Peyer's patch (tissue), 4 donors: ENCODE measurements around the gene SOD1. TPM values are rescaled to one million over a fixed set of nuclear protein-coding genes. Genes with fewer than 3 reads are reported as not detected.

Experiments
- DNase-seq, 3 donors: peaks; one replicate each; pipeline ENCODE4 v3.0.0-alpha.2; 2017 to 2019
- H3K27ac ChIP-seq, 4 donors: fragments of 200-600 bp; sonication (generic); one replicate each; pipeline ENCODE4 v1.5.1; 2016 to 2019
- H3K27me3 ChIP-seq, 2 donors: fragments of 200-600 bp; sonication (generic); one replicate each; pipeline ENCODE4 v1.5.1; 2019
- H3K36me3 ChIP-seq, 3 donors: fragments of 200-600 bp; sonication (generic); one replicate each; pipeline ENCODE4 v1.5.1; 2016 to 2019
- H3K4me1 ChIP-seq, 4 donors: fragments of 200-600 bp; sonication (generic); one replicate each; pipeline ENCODE4 v1.5.1; 2016 to 2019
- H3K4me3 ChIP-seq, 4 donors: fragments of 200-600 bp; sonication (generic); 1 replicate in 3 of 4; 2 replicates in 1 of 4; pipeline ENCODE4 v1.5.1; 2016 to 2019; ENCODE audit warnings: mild to moderate bottlenecking in 1 of 4
- H3K9me3 ChIP-seq, 4 donors: fragments of 200-600 bp; sonication (generic); one replicate each; pipeline ENCODE4 v1.5.1; 2016 to 2019; ENCODE audit warnings: mild to moderate bottlenecking in 1 of 4
- POLR2A ChIP-seq, 2 donors: fragments of 450-650 bp; IDR thresholded peaks; one replicate each; pipeline ENCODE4 v1.5.1; 2017; ENCODE audit warnings: antibody characterized with exemption in 2 of 2, mild to moderate bottlenecking in 2 of 2, moderate library complexity in 2 of 2
- total RNA-seq, 4 donors: library from RNA; depleted of rRNA; stranded (reverse); fragments of >200 nt; gene quantifications; one replicate each; pipeline ENCODE4 v1.1.0, GENCODE V29; 2016
- TF ChIP-seq, protein P1 (sequence below), 6 experiments: fragments of 450-650 bp in 4 of 6; fragments of 200-600 bp in 2 of 6; sonication (generic) in 1 of 6; IDR thresholded peaks; one replicate each; pipeline ENCODE4 v1.5.1; 2017 to 2019; ENCODE audit warnings: antibody characterized with exemption in 6 of 6, mild to moderate bottlenecking in 3 of 6, moderate library complexity in 1 of 6

Gene SOD1
- total RNA-seq, 4 donors from 2014 or later, result 102 to 304 (median 219) TPM

DNA sequence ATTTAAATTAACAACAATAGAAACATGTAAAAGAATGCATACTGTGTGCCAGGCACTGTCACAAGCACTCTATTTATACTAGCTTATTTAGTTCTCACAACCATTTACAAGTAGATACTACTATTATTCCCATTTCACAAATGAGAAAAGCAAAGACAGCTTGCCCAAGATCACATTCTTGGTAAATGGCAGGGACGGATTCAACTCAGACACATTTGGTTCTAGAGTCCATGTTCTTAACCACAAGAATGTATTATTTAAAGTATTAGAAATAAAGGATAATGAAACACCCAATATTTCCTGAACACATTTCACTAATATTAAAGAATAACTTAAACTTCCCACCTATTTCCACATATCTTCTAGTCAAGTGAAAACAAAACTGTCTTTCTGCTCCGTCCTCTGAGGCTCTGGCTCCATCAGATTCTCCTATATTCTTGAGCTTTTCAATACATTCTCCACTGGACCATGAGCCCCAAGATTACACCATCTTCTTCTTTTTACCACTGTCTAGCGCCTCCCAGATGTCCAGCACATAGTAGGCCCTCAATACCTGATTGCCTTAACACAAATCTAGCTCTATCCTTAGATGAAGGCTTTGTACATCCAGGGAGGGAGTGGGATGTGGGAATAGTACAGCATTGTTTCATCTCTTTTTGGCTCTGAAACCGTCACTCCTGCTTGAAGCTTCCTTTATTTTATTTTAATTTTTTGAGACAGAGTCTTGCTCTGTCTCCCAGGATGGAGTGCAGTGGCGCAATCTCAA lies 29.3 kb downstream of the SOD1 start:
- no peaks in the 10 kb centered on the region for H3K4me1 ChIP-seq
- H3K27me3 ChIP-seq, result no peaks in the 10 kb centered on the region
- peaks cover 0 to 100% (median 0%) of the 10 kb centered on the region in 3 donors for H3K36me3 ChIP-seq
- H3K4me3 ChIP-seq, result no peak overlapping the region
- no peak for TF ChIP-seq POLR2A (IDR thresholded peaks at IDR 0.05)
- TF ChIP-seq, protein P1, sequence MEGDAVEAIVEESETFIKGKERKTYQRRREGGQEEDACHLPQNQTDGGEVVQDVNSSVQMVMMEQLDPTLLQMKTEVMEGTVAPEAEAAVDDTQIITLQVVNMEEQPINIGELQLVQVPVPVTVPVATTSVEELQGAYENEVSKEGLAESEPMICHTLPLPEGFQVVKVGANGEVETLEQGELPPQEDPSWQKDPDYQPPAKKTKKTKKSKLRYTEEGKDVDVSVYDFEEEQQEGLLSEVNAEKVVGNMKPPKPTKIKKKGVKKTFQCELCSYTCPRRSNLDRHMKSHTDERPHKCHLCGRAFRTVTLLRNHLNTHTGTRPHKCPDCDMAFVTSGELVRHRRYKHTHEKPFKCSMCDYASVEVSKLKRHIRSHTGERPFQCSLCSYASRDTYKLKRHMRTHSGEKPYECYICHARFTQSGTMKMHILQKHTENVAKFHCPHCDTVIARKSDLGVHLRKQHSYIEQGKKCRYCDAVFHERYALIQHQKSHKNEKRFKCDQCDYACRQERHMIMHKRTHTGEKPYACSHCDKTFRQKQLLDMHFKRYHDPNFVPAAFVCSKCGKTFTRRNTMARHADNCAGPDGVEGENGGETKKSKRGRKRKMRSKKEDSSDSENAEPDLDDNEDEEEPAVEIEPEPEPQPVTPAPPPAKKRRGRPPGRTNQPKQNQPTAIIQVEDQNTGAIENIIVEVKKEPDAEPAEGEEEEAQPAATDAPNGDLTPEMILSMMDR (IDR thresholded peaks at IDR 0.05), result no peak
- no peak overlapping the region for H3K27ac ChIP-seq
- DNase-seq, result no peak
- H3K9me3 ChIP-seq, result no peaks in the 10 kb centered on the region

DNA sequence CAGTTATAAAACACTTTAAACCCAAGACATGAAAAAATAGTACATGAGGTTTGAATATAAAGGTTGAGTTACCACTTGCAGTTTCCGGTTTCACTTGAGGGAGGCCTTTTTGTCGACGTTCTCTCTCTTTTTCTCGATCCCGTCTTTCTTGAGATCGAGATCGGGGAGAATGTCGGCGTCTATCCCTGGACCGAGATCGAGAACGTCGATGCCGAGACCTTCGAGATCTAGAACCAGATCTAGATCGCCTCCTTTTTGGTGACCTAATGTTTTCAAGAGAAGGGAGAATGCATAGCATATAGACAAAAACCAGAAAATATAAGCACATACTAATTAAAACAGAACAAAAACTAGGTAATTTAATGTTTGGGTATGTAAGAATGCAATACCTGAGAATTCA lies 33.7 kb downstream of the SOD1 start:
- no peaks in the 10 kb centered on the region for H3K27me3 ChIP-seq
- H3K9me3 ChIP-seq, result no peaks in the 10 kb centered on the region
- no peak for DNase-seq
- H3K4me1 ChIP-seq, result no peaks in the 10 kb centered on the region
- H3K4me3 ChIP-seq, result no peak overlapping the region
- peaks cover 0 to 98% (median 0%) of the 10 kb centered on the region in 3 donors for H3K36me3 ChIP-seq
- no peak for TF ChIP-seq POLR2A (IDR thresholded peaks at IDR 0.05)
- TF ChIP-seq, protein P1 (IDR thresholded peaks at IDR 0.05), result no peak
- no peak overlapping the region for H3K27ac ChIP-seq

DNA sequence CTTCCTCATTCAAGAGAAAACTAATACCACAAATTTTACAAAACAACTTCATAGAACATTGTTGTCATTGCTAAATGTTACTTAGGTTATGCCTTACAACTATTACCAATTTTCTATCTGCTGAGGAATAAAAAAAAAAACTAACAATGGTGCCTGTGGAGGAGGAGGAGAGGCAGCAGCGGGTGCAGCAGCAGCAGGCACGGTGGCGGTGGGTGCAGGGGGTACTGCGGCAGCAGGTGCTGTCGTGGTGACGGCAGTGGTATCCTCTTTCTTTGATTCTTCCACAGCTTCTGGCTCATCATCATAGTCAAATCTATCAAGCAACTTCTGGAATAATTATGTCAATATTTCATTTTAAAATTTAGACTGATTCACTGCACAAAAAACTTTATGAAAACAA lies 36.9 kb downstream of the SOD1 start:
- no peak for DNase-seq
- Histone ChIP-seq H3K9me3 (no peaks in the 10 kb centered on the region), H3K4me1 (no peaks in the 10 kb centered on the region), H3K36me3 (peaks cover 0 to 96% (median 0%) of the 10 kb centered on the region in 3 donors), H3K27ac (no peak overlapping the region), H3K4me3 (no peak overlapping the region), H3K27me3 (no peaks in the 10 kb centered on the region)
- TF ChIP-seq, protein P1 (IDR thresholded peaks at IDR 0.05), result no peak
- no peak for TF ChIP-seq POLR2A (IDR thresholded peaks at IDR 0.05)

DNA sequence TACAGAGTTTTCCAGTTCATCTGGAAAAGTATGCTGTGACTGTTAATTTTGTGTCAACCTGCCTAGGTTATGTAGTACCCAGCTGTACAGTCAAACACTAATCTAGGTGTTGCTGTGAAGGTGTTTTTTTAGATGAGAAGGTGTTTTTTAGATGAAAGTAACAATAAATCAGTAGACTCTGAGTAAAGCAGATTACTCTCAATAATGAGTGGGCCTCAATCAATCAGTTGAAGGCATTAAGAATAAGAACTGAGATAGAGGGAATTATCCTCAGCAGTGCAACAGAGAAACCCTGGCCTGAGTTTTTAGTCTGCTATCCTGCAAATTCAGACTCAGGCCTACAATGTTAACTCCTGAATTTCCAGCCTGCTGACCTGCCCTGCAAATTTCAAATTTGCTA lies 39.0 kb downstream of the SOD1 start:
- Histone ChIP-seq H3K27me3 (no peaks in the 10 kb centered on the region), H3K27ac (no peak overlapping the region), H3K4me3 (no peak overlapping the region), H3K36me3 (peaks cover 0 to 95% (median 0%) of the 10 kb centered on the region in 3 donors), H3K9me3 (no peaks in the 10 kb centered on the region), H3K4me1 (no peaks in the 10 kb centered on the region)
- TF ChIP-seq, protein P1 (IDR thresholded peaks at IDR 0.05), result no peak
- TF ChIP-seq POLR2A (IDR thresholded peaks at IDR 0.05), result no peak
- DNase-seq, result no peak

DNA sequence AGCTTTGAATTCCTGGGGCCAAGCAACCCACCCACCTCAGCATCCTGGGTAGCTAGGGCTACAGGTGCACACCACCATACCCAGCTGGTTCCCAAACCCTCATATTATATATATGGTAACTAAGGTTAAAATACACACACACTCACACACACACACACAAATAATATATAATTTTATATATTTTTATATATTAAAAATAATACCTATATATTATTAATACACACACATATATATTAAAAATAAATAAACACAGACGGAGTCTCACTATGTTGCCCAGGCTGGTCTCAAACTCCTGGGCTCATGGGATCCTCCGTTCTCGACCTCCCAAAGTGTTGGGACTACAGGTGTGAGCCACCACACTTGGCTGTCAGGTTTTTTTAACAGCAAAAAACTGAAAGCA lies 40.5 kb downstream of the SOD1 start:
- Histone ChIP-seq H3K9me3 (no peaks in the 10 kb centered on the region), H3K27ac (no peak overlapping the region), H3K4me1 (no peaks in the 10 kb centered on the region), H3K27me3 (no peaks in the 10 kb centered on the region), H3K36me3 (peaks cover 0 to 80% (median 0%) of the 10 kb centered on the region in 3 donors), H3K4me3 (no peak overlapping the region)
- DNase-seq, result no peak
- TF ChIP-seq POLR2A (IDR thresholded peaks at IDR 0.05), result no peak
- TF ChIP-seq, protein P1 (IDR thresholded peaks at IDR 0.05), result no peak
